Smooth muscle cell (in vitro differentiated cells): Measurements from ENCODE around the gene DMP1. TPM values are rescaled to one million over a fixed set of nuclear protein-coding genes. Genes with fewer than 3 reads are reported as not detected.

Source experiments
- DNase-seq: peaks from one replicate; lab custom pipeline; 2025; ENCODE audit not compliant: unreplicated experiment; lab: John Stamatoyannopoulos, UW
- H2AFZ ChIP-seq: fragments of 200-600 bp; sonication (generic); 2 replicates; pipeline ENCODE4 v1.6.0; 2016; ENCODE audit warnings: antibody characterized with exemption, low read depth, mild to moderate bottlenecking
- H3F3A ChIP-seq: fragments of 200-600 bp; sonication (generic); 2 replicates; pipeline ENCODE4 v1.6.0; 2017; ENCODE audit warnings: antibody characterized with exemption, low read depth
- H3K27ac ChIP-seq: fragments of 200-600 bp; sonication (generic); 2 replicates; pipeline ENCODE4 v1.5.1; 2016; ENCODE audit warnings: low read depth, mild to moderate bottlenecking
- H3K27me3 ChIP-seq: fragments of 200-600 bp; sonication (generic); 2 replicates; pipeline ENCODE4 v1.6.1; 2016; ENCODE audit warnings: low read depth, mild to moderate bottlenecking
- H3K36me3 ChIP-seq: fragments of 200-600 bp; sonication (generic); 2 replicates; pipeline ENCODE4 v1.5.1; 2016; ENCODE audit warnings: low read depth
- H3K4me1 ChIP-seq: fragments of 200-600 bp; sonication (generic); 2 replicates; pipeline ENCODE4 v1.5.1; 2016; ENCODE audit warnings: low read depth
- H3K4me2 ChIP-seq: fragments of 200-600 bp; sonication (generic); 2 replicates; pipeline ENCODE4 v1.6.0; 2016; ENCODE audit warnings: mild to moderate bottlenecking
- H3K4me3 ChIP-seq: fragments of 200-600 bp; sonication (generic); 2 replicates; pipeline ENCODE4 v1.5.1; 2016; ENCODE audit warnings: mild to moderate bottlenecking
- H3K79me2 ChIP-seq: fragments of 200-600 bp; sonication (generic); 2 replicates; pipeline ENCODE4 v1.6.0; 2016; ENCODE audit warnings: low read depth, mild to moderate bottlenecking
- H3K9ac ChIP-seq: fragments of 200-600 bp; sonication (generic); 2 replicates; pipeline ENCODE4 v1.6.0; 2016; ENCODE audit warnings: low read depth
- H3K9me3 ChIP-seq: fragments of 200-600 bp; sonication (generic); replicated peaks from 2 replicates; pipeline ENCODE4 v1.5.1; 2016; ENCODE audit warnings: low read depth
- H4K20me1 ChIP-seq: fragments of 200-600 bp; sonication (generic); 2 replicates; pipeline ENCODE4 v1.6.0; 2016; ENCODE audit warnings: low read depth
- CTCF ChIP-seq: fragments of 200-600 bp; sonication (generic); IDR thresholded peaks from 2 replicates; pipeline ENCODE4 v1.5.1; 2017; ENCODE audit warnings: borderline replicate concordance, mild to moderate bottlenecking, antibody characterized with exemption; ENCODE audit not compliant: insufficient read depth, poor library complexity, severe bottlenecking
- WGBS: methylation state at CpG from one replicate; pipeline ENCODE4 v1.1.7; 2016; ENCODE audit warnings: low lambda C conversion rate; 5-methylcytosine and 5-hydroxymethylcytosine counted together
- polyA plus RNA-seq: library from polyadenylated mRNA; unstranded; fragments of >200 nt; fragmentation: Nextera tagmentation; extraction: Ambion mirVana; gene quantifications from 2 replicates; pipeline ENCODE4 v1.2.1, GENCODE V29; 2016
- total RNA-seq: library from RNA; depleted of rRNA; stranded (reverse); fragments of >200 nt; gene quantifications from 2 replicates; pipeline ENCODE4 v1.2.3, GENCODE V29; 2014

Gene DMP1
- total and polyA plus RNA-seq, 2 experiments from 2014 or later: not detected

GRCh38 chr4:87633243-87633642, 16.8 kb upstream of the DMP1 start:
- Histone ChIP-seq H3K27me3 (no peaks in the 10 kb centered on the region), H3K4me3 (no peak overlapping the region), H3K27ac (no peak overlapping the region), H3K9me3 (no peaks in the 10 kb centered on the region), H4K20me1 (no peaks in the 10 kb centered on the region), H3K4me1 (no peaks in the 10 kb centered on the region), H3K9ac (no peak overlapping the region), H3F3A (no peaks in the 10 kb centered on the region), H3K79me2 (no peaks in the 10 kb centered on the region), H3K4me2 (no peak overlapping the region), H3K36me3 (no peaks in the 10 kb centered on the region), H2AFZ (no peak overlapping the region)
- TF ChIP-seq CTCF: no peak
- DNase-seq: no peak
- whole genome bisulfite sequencing: 56% methylated on average over 2 of the region's 2 CpGs

GRCh38 chr4:87644286-87644685, 5.8 kb upstream of the DMP1 start:
- no peak for DNase-seq
- no peak overlapping the region for H3K4me3 ChIP-seq
- no peak for TF ChIP-seq CTCF
- no peaks in the 10 kb centered on the region for H4K20me1 ChIP-seq
- H3K79me2 ChIP-seq: no peaks in the 10 kb centered on the region
- H3K9ac ChIP-seq: no peak overlapping the region
- no peaks in the 10 kb centered on the region for H3K27me3 ChIP-seq
- no peaks in the 10 kb centered on the region for H3K36me3 ChIP-seq
- no peak overlapping the region for H3K4me2 ChIP-seq
- H3K27ac ChIP-seq: no peak overlapping the region
- 95% methylated on average over 6 of the region's 6 CpGs for WGBS
- H3K9me3 ChIP-seq: no peaks in the 10 kb centered on the region
- no peak overlapping the region for H2AFZ ChIP-seq
- H3F3A ChIP-seq: no peaks in the 10 kb centered on the region
- H3K4me1 ChIP-seq: no peaks in the 10 kb centered on the region

GRCh38 chr4:87650938-87651337, 858 bp downstream of the DMP1 start:
- WGBS: 86% methylated on average over 2 of the region's 2 CpGs
- Histone ChIP-seq H3K27me3 (no peaks in the 10 kb centered on the region), H3K4me2 (no peak overlapping the region), H3K4me1 (peaks cover 10% of the 10 kb centered on the region), H3K27ac (no peak overlapping the region), H2AFZ (no peak overlapping the region), H3K79me2 (no peaks in the 10 kb centered on the region), H3F3A (no peaks in the 10 kb centered on the region), H4K20me1 (no peaks in the 10 kb centered on the region), H3K36me3 (no peaks in the 10 kb centered on the region), H3K4me3 (no peak overlapping the region), H3K9me3 (no peaks in the 10 kb centered on the region), H3K9ac (no peak overlapping the region)
- DNase-seq: no peak
- TF ChIP-seq CTCF: no peak

- H3K27ac ChIP-seq: no peak overlapping the region
- 92% methylated on average over 3 of the region's 3 CpGs for WGBS
- H3K9me3 ChIP-seq: no peaks in the 10 kb centered on the region
- no peak overlapping the region for H3K9ac ChIP-seq
- no peaks in the 10 kb centered on the region for H3K36me3 ChIP-seq
- no peak overlapping the region for H3K4me2 ChIP-seq
- H2AFZ ChIP-seq: no peak overlapping the region
- TF ChIP-seq CTCF: no peak
- H3F3A ChIP-seq: no peaks in the 10 kb centered on the region
- H3K79me2 ChIP-seq: no peaks in the 10 kb centered on the region
- H4K20me1 ChIP-seq: no peaks in the 10 kb centered on the region
- H3K4me3 ChIP-seq: no peak overlapping the region
- no peaks in the 10 kb centered on the region for H3K27me3 ChIP-seq
- no peak for DNase-seq
- H3K4me1 ChIP-seq: peaks cover 10% of the 10 kb centered on the region
These were observed 1.9 kb downstream of the DMP1 start for GRCh38 chr4:87651941-87652340.
